Loucy (cell line): ENCODE results near the gene TECTA.

Experiments
- H2AFZ ChIP-seq: fragments of 200-600 bp; sonication (generic); 2 replicates; pipeline ENCODE4 v1.6.0; 2016; ENCODE audit warnings: antibody characterized with exemption, mild to moderate bottlenecking, low read length, moderate library complexity
- H3F3A ChIP-seq: fragments of 200-600 bp; 2 replicates; pipeline ENCODE4 v1.6.0; 2016; ENCODE audit warnings: antibody characterized with exemption, low read depth, mild to moderate bottlenecking
- H3K27me3 ChIP-seq: fragments of 200-600 bp; sonication (generic); 2 replicates; pipeline ENCODE4 v1.6.1; 2014; ENCODE audit warnings: low read length, mild to moderate bottlenecking; ENCODE audit not compliant: insufficient read depth, poor library complexity, severe bottlenecking
- H3K36me3 ChIP-seq: fragments of 200-600 bp; sonication (generic); 2 replicates; pipeline ENCODE4 v1.6.1; 2016; ENCODE audit warnings: low read length; ENCODE audit not compliant: insufficient read depth
- H3K4me1 ChIP-seq: fragments of 200-600 bp; sonication (generic); 2 replicates; pipeline ENCODE4 v1.5.1; 2014; ENCODE audit warnings: low read length, mild to moderate bottlenecking; ENCODE audit not compliant: insufficient read depth, poor library complexity, severe bottlenecking
- H3K4me2 ChIP-seq: fragments of 200-600 bp; sonication (generic); 2 replicates; pipeline ENCODE4 v1.6.0; 2014; ENCODE audit warnings: antibody characterized with exemption, low read length, low read depth, mild to moderate bottlenecking; ENCODE audit not compliant: poor library complexity, severe bottlenecking
- H3K4me3 ChIP-seq: fragments of 200-600 bp; sonication (generic); 2 replicates; pipeline ENCODE4 v1.5.1; 2014; ENCODE audit warnings: low read length, mild to moderate bottlenecking, mixed read lengths; ENCODE audit not compliant: poor library complexity, severe bottlenecking
- H3K79me2 ChIP-seq: fragments of 200-600 bp; sonication (generic); 2 replicates; pipeline ENCODE4 v1.6.1; 2014; ENCODE audit warnings: low read length; ENCODE audit not compliant: insufficient read depth
- H3K9ac ChIP-seq: fragments of 200-600 bp; sonication (generic); 2 replicates; pipeline ENCODE4 v1.6.0; 2014; ENCODE audit warnings: mild to moderate bottlenecking, low read depth, low read length, moderate library complexity; ENCODE audit not compliant: poor library complexity, severe bottlenecking
- H3K9me2 ChIP-seq: fragments of 200-600 bp; sonication (generic); replicated peaks from 2 replicates; pipeline ENCODE4 v1.6.1; 2016; ENCODE audit warnings: low read depth, low read length, mixed read lengths
- H3K9me3 ChIP-seq: fragments of 200-600 bp; sonication (generic); 2 replicates; pipeline ENCODE4 v1.6.1; 2014; ENCODE audit warnings: mild to moderate bottlenecking, antibody characterized with exemption, low read length, low read depth; ENCODE audit not compliant: insufficient read depth
- H4K20me1 ChIP-seq: fragments of 200-600 bp; sonication (generic); 2 replicates; pipeline ENCODE4 v1.6.0; 2014; ENCODE audit warnings: antibody characterized with exemption, low read length, mild to moderate bottlenecking; ENCODE audit not compliant: insufficient read depth, poor library complexity, severe bottlenecking
- EZH2phosphoT487 ChIP-seq: fragments of 200-600 bp; IDR thresholded peaks from 2 replicates; pipeline ENCODE4 v1.6.1; 2018; ENCODE audit warnings: antibody characterized with exemption, mild to moderate bottlenecking, moderate library complexity, borderline replicate concordance
- TF ChIP-seq, protein P1 (sequence below): fragments of 200-600 bp; sonication (generic); conservative IDR thresholded peaks from 2 replicates; pipeline ENCODE4 v1.5.1; 2014; ENCODE audit warnings: mild to moderate bottlenecking, antibody characterized with exemption, low read length

TECTA gene

DNA sequence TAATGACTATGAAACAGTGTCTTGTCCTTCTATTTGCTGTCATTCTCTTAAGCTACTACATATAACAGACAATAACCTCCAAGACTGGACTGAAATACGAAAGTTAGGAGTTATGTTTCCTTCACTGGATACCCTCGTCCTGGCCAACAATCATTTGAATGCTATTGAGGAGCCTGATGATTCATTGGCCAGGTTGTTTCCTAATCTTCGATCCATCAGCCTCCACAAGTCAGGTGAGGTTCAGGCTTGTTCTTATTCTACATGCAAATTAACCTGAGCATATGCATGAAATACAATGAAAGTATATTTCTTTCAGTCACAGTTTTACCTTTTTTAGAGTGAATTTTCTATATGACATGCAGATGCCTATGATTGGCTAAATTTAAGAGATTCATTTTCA is 46.0 kb upstream of the TECTA start:
- Histone ChIP-seq H4K20me1 (no peaks in the 10 kb centered on the region), H3K9me2 (no peaks in the 10 kb centered on the region), H3F3A (no peaks in the 10 kb centered on the region), H3K79me2 (no peaks in the 10 kb centered on the region), H2AFZ (no peak overlapping the region), H3K4me3 (no peak overlapping the region), H3K9ac (no peak overlapping the region), H3K36me3 (peaks cover 40% of the 10 kb centered on the region; the same call in 1 of the 2 replicates), H3K4me1 (no peaks in the 10 kb centered on the region), H3K27me3 (no peaks in the 10 kb centered on the region), H3K9me3 (no peaks in the 10 kb centered on the region), H3K4me2 (no peak overlapping the region)
- TF ChIP-seq EZH2phosphoT487 = no peak
- TF ChIP-seq, protein P1, sequence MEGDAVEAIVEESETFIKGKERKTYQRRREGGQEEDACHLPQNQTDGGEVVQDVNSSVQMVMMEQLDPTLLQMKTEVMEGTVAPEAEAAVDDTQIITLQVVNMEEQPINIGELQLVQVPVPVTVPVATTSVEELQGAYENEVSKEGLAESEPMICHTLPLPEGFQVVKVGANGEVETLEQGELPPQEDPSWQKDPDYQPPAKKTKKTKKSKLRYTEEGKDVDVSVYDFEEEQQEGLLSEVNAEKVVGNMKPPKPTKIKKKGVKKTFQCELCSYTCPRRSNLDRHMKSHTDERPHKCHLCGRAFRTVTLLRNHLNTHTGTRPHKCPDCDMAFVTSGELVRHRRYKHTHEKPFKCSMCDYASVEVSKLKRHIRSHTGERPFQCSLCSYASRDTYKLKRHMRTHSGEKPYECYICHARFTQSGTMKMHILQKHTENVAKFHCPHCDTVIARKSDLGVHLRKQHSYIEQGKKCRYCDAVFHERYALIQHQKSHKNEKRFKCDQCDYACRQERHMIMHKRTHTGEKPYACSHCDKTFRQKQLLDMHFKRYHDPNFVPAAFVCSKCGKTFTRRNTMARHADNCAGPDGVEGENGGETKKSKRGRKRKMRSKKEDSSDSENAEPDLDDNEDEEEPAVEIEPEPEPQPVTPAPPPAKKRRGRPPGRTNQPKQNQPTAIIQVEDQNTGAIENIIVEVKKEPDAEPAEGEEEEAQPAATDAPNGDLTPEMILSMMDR = no peak

DNA sequence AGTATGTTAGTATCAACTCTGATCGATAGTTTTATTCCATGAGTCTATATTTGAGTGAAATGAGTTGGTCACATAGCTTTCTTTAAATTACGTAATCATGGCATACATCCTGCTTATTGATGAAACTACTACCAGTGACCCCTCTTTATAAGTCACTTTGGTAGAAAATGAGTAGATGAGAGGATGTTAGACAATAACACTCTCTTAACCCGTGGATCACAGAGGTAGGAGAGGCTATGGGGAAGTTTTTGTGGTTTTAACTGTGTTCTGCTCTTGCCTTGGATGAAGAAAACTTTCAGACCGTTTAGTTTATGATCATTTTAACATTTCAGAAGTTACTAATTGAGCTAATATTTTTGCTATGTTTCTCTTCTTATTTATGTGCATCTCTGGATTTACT is 43.1 kb upstream of the TECTA start:
- Histone ChIP-seq H3K27me3 (no peaks in the 10 kb centered on the region), H3K4me2 (no peak overlapping the region), H3K36me3 (peaks cover 54% of the 10 kb centered on the region; the same call in 1 of the 2 replicates), H3K9me2 (no peaks in the 10 kb centered on the region), H3K4me1 (no peaks in the 10 kb centered on the region), H4K20me1 (no peaks in the 10 kb centered on the region), H3F3A (no peaks in the 10 kb centered on the region), H3K9ac (no peak overlapping the region), H2AFZ (no peak overlapping the region), H3K9me3 (no peaks in the 10 kb centered on the region), H3K4me3 (no peak overlapping the region), H3K79me2 (no peaks in the 10 kb centered on the region)
- TF ChIP-seq, protein P1 = no peak
- no peak for TF ChIP-seq EZH2phosphoT487

DNA sequence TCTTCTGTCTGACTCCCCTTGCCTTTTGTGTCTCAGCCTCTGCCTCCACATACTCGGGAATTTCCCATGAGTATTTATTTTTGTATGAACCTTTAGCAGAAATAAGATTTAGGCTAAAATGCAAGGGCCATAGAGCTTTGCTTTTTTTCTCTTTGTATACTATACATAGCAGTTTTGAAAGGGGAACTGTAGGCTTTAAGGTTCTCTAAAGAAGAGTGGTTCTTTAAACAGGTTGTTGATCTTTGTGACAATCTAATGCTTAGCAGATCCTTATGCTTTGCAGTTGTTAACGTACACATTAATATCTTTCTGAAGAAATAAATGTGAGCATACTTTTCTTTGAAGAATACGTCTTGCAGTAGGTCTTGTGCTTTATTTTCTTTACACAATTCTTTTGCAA is 42.1 kb upstream of the TECTA start:
- H4K20me1 ChIP-seq = no peaks in the 10 kb centered on the region
- TF ChIP-seq EZH2phosphoT487 = no peak
- TF ChIP-seq, protein P1 = no peak
- H3K9me2 ChIP-seq = no peaks in the 10 kb centered on the region
- peaks cover 47% of the 10 kb centered on the region; the same call in 1 of the 2 replicates for H3K36me3 ChIP-seq
- H3K4me2 ChIP-seq = no peak overlapping the region
- no peaks in the 10 kb centered on the region for H3K9me3 ChIP-seq
- H3K9ac ChIP-seq = no peak overlapping the region
- H3K79me2 ChIP-seq = no peaks in the 10 kb centered on the region
- no peak overlapping the region for H3K4me3 ChIP-seq
- no peak overlapping the region for H2AFZ ChIP-seq
- H3F3A ChIP-seq = no peaks in the 10 kb centered on the region
- no peaks in the 10 kb centered on the region for H3K4me1 ChIP-seq
- H3K27me3 ChIP-seq = no peaks in the 10 kb centered on the region
